ENCODE measurements around the gene MMGT1. TPM values are rescaled to one million over a fixed set of nuclear protein-coding genes. Genes with fewer than 3 reads are reported as not detected.
A peak's percentile ranks its signal among the peaks of the same experiment; 100 is the strongest.

The MMGT1 gene
- total RNA-seq, 1 experiment from 2014 or later = 26.2 TPM

GRCh38 chrX:135984791-135985156, 11.0 kb upstream of the MMGT1 start:
- H3K9me3 ChIP-seq (ENCODE audit: insufficient read depth, low read depth) = no peaks in the 10 kb centered on the region
- DNase-seq = no peak
- H3K36me3 ChIP-seq (ENCODE audit: low read depth) = no peaks in the 10 kb centered on the region
- CTCF ChIA-PET = interaction anchor here (0.7 kb wide), 1 partner anchor 1067 kb away, joined by 10 read pairs; no protein-coding TSS in a partner anchor
- TF ChIP-seq EZH2 (IDR thresholded peaks at IDR 0.05; ENCODE audit: low read depth) (no peak), CTCF (conservative IDR thresholded peaks at IDR 0.05) (no peak)
- H3K9me2 ChIP-seq (ENCODE audit: insufficient read depth) = no peaks in the 10 kb centered on the region
- no peaks in the 10 kb centered on the region for H3F3A ChIP-seq (ENCODE audit: insufficient read depth, low read depth)
- peak overlapping the region; percentile 91 for H3K4me2 ChIP-seq
- intact Hi-C loops (cut with micrococcal nuclease; ENCODE audit: unreplicated experiment) = loop anchor here (1.0 kb wide), 1 partner anchor 7 kb away; no protein-coding TSS in a partner anchor
- H3K27ac ChIP-seq = no peak overlapping the region
- H3K79me2 ChIP-seq (ENCODE audit: low read depth) = no peaks in the 10 kb centered on the region; the same call in 1 of the 2 replicates
- H2AFZ ChIP-seq = peak overlapping the region; percentile 89
- BruUV-seq (replicated peaks) = no TSS peak
- peaks cover 27% of the 10 kb centered on the region for H3K4me1 ChIP-seq (replicated peaks; ENCODE audit: insufficient read depth)
- POLR2A ChIA-PET (ENCODE audit: unreplicated experiment) = no interaction called here
- no peaks in the 10 kb centered on the region for H4K20me1 ChIP-seq (ENCODE audit: insufficient read depth)
- 0 out of 2 replicates have a peak, but pooled peaks cover under 1% of the 10 kb centered on the region for H3K27me3 ChIP-seq (ENCODE audit: insufficient read depth, low read depth)
- H3K4me3 ChIP-seq = peak overlapping the region; percentile 81

- DNase-seq = no peak
- no peaks in the 10 kb centered on the region; the same call in 1 of the 2 replicates for H3K79me2 ChIP-seq (ENCODE audit: low read depth)
- no TSS peak for BruUV-seq (replicated peaks)
- H3K27me3 ChIP-seq (ENCODE audit: insufficient read depth, low read depth) = 0 out of 2 replicates have a peak, but pooled peaks cover 6% of the 10 kb centered on the region
- H3K9me3 ChIP-seq (ENCODE audit: insufficient read depth, low read depth) = no peaks in the 10 kb centered on the region
- H3K4me2 ChIP-seq = peak overlapping the region; percentile 91
- TF ChIP-seq EZH2 (IDR thresholded peaks at IDR 0.05; ENCODE audit: low read depth) = no peak
- no peak for TF ChIP-seq CTCF (conservative IDR thresholded peaks at IDR 0.05)
- H3K4me1 ChIP-seq (replicated peaks; ENCODE audit: insufficient read depth) = peaks cover 27% of the 10 kb centered on the region
- H3K27ac ChIP-seq = no peak overlapping the region
- H3K4me3 ChIP-seq = peak overlapping the region; percentile 81; the same call in 1 of the 2 replicates
- intact Hi-C loops (cut with micrococcal nuclease; ENCODE audit: unreplicated experiment) = no loop called here
- 0 out of 2 replicates have a peak overlapping the region, but pooled peaks have one; percentile 89 for H2AFZ ChIP-seq
- POLR2A ChIA-PET (ENCODE audit: unreplicated experiment) = no interaction called here
- H4K20me1 ChIP-seq (ENCODE audit: insufficient read depth) = no peaks in the 10 kb centered on the region
- H3K9me2 ChIP-seq (ENCODE audit: insufficient read depth) = no peaks in the 10 kb centered on the region
- CTCF ChIA-PET = interaction anchor here (0.7 kb wide), 1 partner anchor 178 kb away, joined by 5 read pairs; no protein-coding TSS in a partner anchor
- no peaks in the 10 kb centered on the region for H3F3A ChIP-seq (ENCODE audit: insufficient read depth, low read depth)
- H3K36me3 ChIP-seq (ENCODE audit: low read depth) = no peaks in the 10 kb centered on the region
Measured at GRCh38 chrX:135984256-135984655, 10.5 kb upstream of the MMGT1 start.

- H3K36me3 ChIP-seq (ENCODE audit: low read depth) = no peaks in the 10 kb centered on the region
- CTCF ChIA-PET = no interaction called here
- BruUV-seq (replicated peaks) = no TSS peak
- H3K4me2 ChIP-seq = no peak overlapping the region
- no peak for DNase-seq
- no peaks in the 10 kb centered on the region for H3K9me3 ChIP-seq (ENCODE audit: insufficient read depth, low read depth)
- no peak overlapping the region for H2AFZ ChIP-seq
- POLR2A ChIA-PET (ENCODE audit: unreplicated experiment) = no interaction called here
- TF ChIP-seq CTCF (conservative IDR thresholded peaks at IDR 0.05) = no peak
- TF ChIP-seq EZH2 (IDR thresholded peaks at IDR 0.05; ENCODE audit: low read depth) = no peak
- no peaks in the 10 kb centered on the region; the same call in 1 of the 2 replicates for H3K79me2 ChIP-seq (ENCODE audit: low read depth)
- H3K9me2 ChIP-seq (ENCODE audit: insufficient read depth) = no peaks in the 10 kb centered on the region
- H3K4me1 ChIP-seq (replicated peaks; ENCODE audit: insufficient read depth) = peaks cover 30% of the 10 kb centered on the region
- intact Hi-C loops (cut with micrococcal nuclease; ENCODE audit: unreplicated experiment) = no loop called here
- 0 out of 2 replicates have a peak, but pooled peaks cover 10% of the 10 kb centered on the region for H3K27me3 ChIP-seq (ENCODE audit: insufficient read depth, low read depth)
- no peak overlapping the region for H3K4me3 ChIP-seq
- no peaks in the 10 kb centered on the region for H4K20me1 ChIP-seq (ENCODE audit: insufficient read depth)
- peaks cover 13% of the 10 kb centered on the region for H3F3A ChIP-seq (ENCODE audit: insufficient read depth, low read depth)
- H3K27ac ChIP-seq = no peak overlapping the region
Measured at GRCh38 chrX:135982860-135983259, 9.1 kb upstream of the MMGT1 start.
